ENCODE measurements around the gene RUBCNL. TPM values are rescaled to one million over a fixed set of nuclear protein-coding genes. Genes with fewer than 3 reads are reported as not detected.

RUBCNL gene
- total and polyA plus RNA-seq, 9 of the 15 experiments (the other 6 are each of a cell fraction or from before 2014, with no cell fraction given), result 0.04 to 0.35 (median 0.12) TPM; not detected in 3

DNA sequence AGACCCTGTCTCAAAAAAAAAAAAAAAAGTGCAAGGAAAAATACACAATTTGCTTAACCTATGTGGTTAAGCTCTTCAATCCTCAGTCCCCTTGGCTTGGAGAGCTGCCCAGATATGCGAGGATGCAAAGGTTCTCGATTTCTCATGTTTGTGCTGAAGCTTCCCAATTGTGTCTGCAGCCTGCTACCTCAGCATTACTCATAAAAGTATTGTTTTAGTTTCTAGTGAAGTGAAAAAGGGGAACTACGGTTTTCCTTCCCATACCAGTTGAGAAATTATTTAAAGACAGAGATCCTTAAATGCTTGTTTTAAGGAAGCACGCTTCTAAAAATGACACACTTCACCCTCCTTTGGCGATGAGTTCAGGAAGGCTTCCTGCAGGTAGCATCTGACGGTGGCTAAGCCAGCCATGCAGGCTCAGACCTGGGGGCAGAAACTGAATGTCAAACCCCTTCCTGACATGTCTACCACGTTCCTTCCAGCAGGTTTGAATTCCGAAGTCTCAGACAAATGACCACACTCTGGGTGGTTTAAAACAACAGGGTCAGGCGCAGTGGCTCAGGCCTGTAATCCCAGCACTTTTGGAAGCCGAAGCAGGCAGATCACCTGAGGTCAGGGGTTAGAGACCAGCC lies 47.9 kb downstream of the RUBCNL start:
- intact Hi-C loops (cut with micrococcal nuclease) (no loop called here), in situ Hi-C loops (cut with MboI) (no loop called here)
- Histone ChIP-seq H3K27me3 (ENCODE audit: control insufficient read depth in 2 of 2, insufficient read depth in 2 of 2, low read length in 2 of 2) (peaks cover 0 to 3% of the 10 kb centered on the region in 2 experiments; a peak in 1 of 5 replicates), H4K20me1 (replicated peaks; ENCODE audit: control insufficient read depth, insufficient read depth, low read length) (no peaks in the 10 kb centered on the region), H2AFZ (ENCODE audit: low read depth, low read length) (no peak overlapping the region), H3K79me2 (ENCODE audit: control insufficient read depth, insufficient read depth, low read length) (no peaks in the 10 kb centered on the region), H3K4me2 (ENCODE audit: insufficient read depth, low read length) (no peak overlapping the region), H3K9me3 (replicated peaks; ENCODE audit: control insufficient read depth, insufficient read depth, low read depth, low read length) (no peaks in the 10 kb centered on the region), H3K4me3 (no peak overlapping the region), H3K27ac (ENCODE audit: extremely low read depth, low read depth, low read length) (no peak overlapping the region), H3K9me1 (ENCODE audit: control insufficient read depth, insufficient read depth, low read length) (no peaks in the 10 kb centered on the region), H3K4me1 (replicated peaks in 1 of 2; ENCODE audit: control insufficient read depth in 2 of 2, insufficient read depth in 2 of 2, low read length in 2 of 2) (peaks cover 0 to 4% of the 10 kb centered on the region in 2 experiments; a peak in 2 of 5 replicates), H3K9ac (ENCODE audit: insufficient read depth in 1 of 2, low read depth in 2 of 2, low read length in 2 of 2) (no peak overlapping the region), H3K36me3 (ENCODE audit: control insufficient read depth, insufficient read depth, low read length) (no peaks in the 10 kb centered on the region)
- no TSS peak for BruUV-seq (replicated peaks)
- ATAC-seq (no peak), DNase-seq (ENCODE audit: extremely low read depth in 1 of 4, low spot score in 3 of 4) (no peak), FAIRE-seq (no peak)
- ChIA-PET CTCF (ENCODE audit: low intra/inter-chr PET ratio) (no interaction called here), POLR2A (no interaction called here)
- 9% methylated on average over 10 of the region's 10 CpGs for WGBS (ENCODE audit: insufficient coverage, low coverage, missing lambda C conversion rate)
- TF ChIP-seq, protein P1, sequence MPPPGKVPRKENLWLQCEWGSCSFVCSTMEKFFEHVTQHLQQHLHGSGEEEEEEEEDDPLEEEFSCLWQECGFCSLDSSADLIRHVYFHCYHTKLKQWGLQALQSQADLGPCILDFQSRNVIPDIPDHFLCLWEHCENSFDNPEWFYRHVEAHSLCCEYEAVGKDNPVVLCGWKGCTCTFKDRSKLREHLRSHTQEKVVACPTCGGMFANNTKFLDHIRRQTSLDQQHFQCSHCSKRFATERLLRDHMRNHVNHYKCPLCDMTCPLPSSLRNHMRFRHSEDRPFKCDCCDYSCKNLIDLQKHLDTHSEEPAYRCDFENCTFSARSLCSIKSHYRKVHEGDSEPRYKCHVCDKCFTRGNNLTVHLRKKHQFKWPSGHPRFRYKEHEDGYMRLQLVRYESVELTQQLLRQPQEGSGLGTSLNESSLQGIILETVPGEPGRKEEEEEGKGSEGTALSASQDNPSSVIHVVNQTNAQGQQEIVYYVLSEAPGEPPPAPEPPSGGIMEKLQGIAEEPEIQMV (tag; conservative IDR thresholded peaks at IDR 0.05; ENCODE audit: low read depth), result no peak
- TF ChIP-seq ZNF436 (CRISPR knock-in tag; IDR thresholded peaks at IDR 0.05), result no peak
- no peak for TF ChIP-seq TSHZ1 (CRISPR knock-in tag; IDR thresholded peaks at IDR 0.05)
- no peak for TF ChIP-seq MXI1 (IDR thresholded peaks at IDR 0.05; ENCODE audit: low read depth, low read length)
- TF ChIP-seq ZNF766 (CRISPR knock-in tag; conservative IDR thresholded peaks at IDR 0.05), result no peak
- TF ChIP-seq HMGN3 (IDR thresholded peaks at IDR 0.05; ENCODE audit: borderline replicate concordance, extremely low read depth, insufficient read length, low read depth, low read length), result no peak
- TF ChIP-seq CBFB (CRISPR knock-in tag; IDR thresholded peaks at IDR 0.05), result no peak
- TF ChIP-seq PCBP2 (IDR thresholded peaks at IDR 0.05; ENCODE audit: low read depth, low read length, poor library complexity, severe bottlenecking), result no peak
- TF ChIP-seq ZNF133 (CRISPR knock-in tag; IDR thresholded peaks at IDR 0.05), result no peak

Data from K562 (cell line).